Type B pancreatic cell (in vitro differentiated cells): ENCODE results near the gene ZNF526. TPM values are rescaled to one million over a fixed set of nuclear protein-coding genes. Genes with fewer than 3 reads are reported as not detected.

Experiments
- DNase-seq: peaks from one replicate; pipeline ENCODE4 v3.0.0; 2021; ENCODE audit warnings: mixed read lengths; ENCODE audit not compliant: unreplicated experiment; ENCODE audit errors: extremely low spot score
- H3K27ac Mint-ChIP-seq: 2 replicates; pipeline ENCODE4 v1.8.0; 2021; ENCODE audit warnings: mild to moderate bottlenecking, mixed read lengths
- H3K27me3 Mint-ChIP-seq: 2 replicates; pipeline ENCODE4 v1.8.0; 2021; ENCODE audit warnings: mixed read lengths
- H3K36me3 Mint-ChIP-seq: 2 replicates; pipeline ENCODE4 v1.8.0; 2021; ENCODE audit warnings: mixed read lengths
- H3K4me1 Mint-ChIP-seq: one replicate; pipeline ENCODE4 v1.8.0; 2021; ENCODE audit warnings: mixed read lengths; ENCODE audit not compliant: unreplicated experiment
- H3K4me3 Mint-ChIP-seq: 2 replicates; pipeline ENCODE4 v1.8.0; 2021; ENCODE audit warnings: mild to moderate bottlenecking, mixed read lengths
- H3K9me3 Mint-ChIP-seq: 2 replicates; pipeline ENCODE4 v1.8.0; 2021; ENCODE audit warnings: mixed read lengths
- CTCF ChIP-seq: fragments of 200-600 bp; sonication (generic); conservative IDR thresholded peaks from 2 replicates; pipeline ENCODE4 v1.5.0; 2021; ENCODE audit warnings: antibody characterized with exemption, mild to moderate bottlenecking
- total RNA-seq: library from RNA; stranded (reverse); gene quantifications from 2 replicates; pipeline ENCODE4 v1.2.1, GENCODE V29; 2021; ENCODE audit warnings: low replicate concordance

ZNF526 gene
- total RNA-seq, 1 donor from 2014 or later = 18.2 TPM

GRCh38 chr19:42228641-42229040 is 8.5 kb downstream of the ZNF526 start:
- no peak overlapping the region for H3K27ac Mint-ChIP-seq
- peaks cover 7% of the 10 kb centered on the region for H3K4me1 Mint-ChIP-seq
- no peak overlapping the region for H3K4me3 Mint-ChIP-seq
- DNase-seq = no peak
- peaks cover 19% of the 10 kb centered on the region for H3K36me3 Mint-ChIP-seq
- no peaks in the 10 kb centered on the region for H3K27me3 Mint-ChIP-seq
- H3K9me3 Mint-ChIP-seq = no peaks in the 10 kb centered on the region
- TF ChIP-seq CTCF = no peak

- Mint-ChIP-seq H3K36me3 (peaks cover 21% of the 10 kb centered on the region), H3K4me3 (no peak overlapping the region), H3K27me3 (no peaks in the 10 kb centered on the region), H3K27ac (peak overlapping the region; percentile 31), H3K4me1 (peaks cover 7% of the 10 kb centered on the region), H3K9me3 (no peaks in the 10 kb centered on the region)
- TF ChIP-seq CTCF = no peak
- DNase-seq = no peak
Observed at GRCh38 chr19:42229301-42229854, 9.3 kb downstream of the ZNF526 start.

GRCh38 chr19:42229855-42230351 is 9.8 kb downstream of the ZNF526 start:
- no peak for TF ChIP-seq CTCF
- Mint-ChIP-seq H3K9me3 (no peaks in the 10 kb centered on the region), H3K4me1 (peaks cover 7% of the 10 kb centered on the region), H3K36me3 (peaks cover 19% of the 10 kb centered on the region), H3K4me3 (no peak overlapping the region), H3K27ac (peak overlapping the region; percentile 31), H3K27me3 (no peaks in the 10 kb centered on the region)
- DNase-seq = no peak

- no peak for DNase-seq
- H3K36me3 Mint-ChIP-seq = peaks cover 21% of the 10 kb centered on the region
- no peak overlapping the region for H3K27ac Mint-ChIP-seq
- H3K4me1 Mint-ChIP-seq = peaks cover 7% of the 10 kb centered on the region
- H3K27me3 Mint-ChIP-seq = no peaks in the 10 kb centered on the region
- TF ChIP-seq CTCF = no peak
- H3K9me3 Mint-ChIP-seq = no peaks in the 10 kb centered on the region
- no peak overlapping the region for H3K4me3 Mint-ChIP-seq
Observed at GRCh38 chr19:42230571-42230970, 10.5 kb downstream of the ZNF526 start.

GRCh38 chr19:42232435-42232834 is 12.3 kb downstream of the ZNF526 start:
- no peak for DNase-seq
- no peak for TF ChIP-seq CTCF
- no peaks in the 10 kb centered on the region for H3K9me3 Mint-ChIP-seq
- no peak overlapping the region for H3K4me3 Mint-ChIP-seq
- H3K36me3 Mint-ChIP-seq = peaks cover 21% of the 10 kb centered on the region
- no peaks in the 10 kb centered on the region for H3K27me3 Mint-ChIP-seq
- H3K27ac Mint-ChIP-seq = no peak overlapping the region
- peaks cover 7% of the 10 kb centered on the region for H3K4me1 Mint-ChIP-seq
